PC-3 (cell line): ENCODE measurements around the gene CSNK1A1.

Experiments
- EZH2 ChIP-seq: fragments of 300-600 bp; sonication (generic); IDR thresholded peaks from one replicate; pipeline ENCODE4 v1.6.1; 2017; ENCODE audit warnings: antibody characterized with exemption, mild to moderate bottlenecking, low read length; ENCODE audit not compliant: unreplicated experiment
- EZH2phosphoT487 ChIP-seq: fragments of 300-600 bp; sonication (generic); IDR thresholded peaks from 2 replicates; pipeline ENCODE4 v1.6.1; 2018; ENCODE audit warnings: mild to moderate bottlenecking, antibody characterized with exemption, low read length, borderline replicate concordance
- TF ChIP-seq, protein P1 (sequence below): fragments of 300-600 bp; sonication (generic); conservative IDR thresholded peaks from 2 replicates; pipeline ENCODE4 v1.5.1; 2017; ENCODE audit warnings: antibody characterized with exemption, low read depth, mild to moderate bottlenecking, low read length

DNA sequence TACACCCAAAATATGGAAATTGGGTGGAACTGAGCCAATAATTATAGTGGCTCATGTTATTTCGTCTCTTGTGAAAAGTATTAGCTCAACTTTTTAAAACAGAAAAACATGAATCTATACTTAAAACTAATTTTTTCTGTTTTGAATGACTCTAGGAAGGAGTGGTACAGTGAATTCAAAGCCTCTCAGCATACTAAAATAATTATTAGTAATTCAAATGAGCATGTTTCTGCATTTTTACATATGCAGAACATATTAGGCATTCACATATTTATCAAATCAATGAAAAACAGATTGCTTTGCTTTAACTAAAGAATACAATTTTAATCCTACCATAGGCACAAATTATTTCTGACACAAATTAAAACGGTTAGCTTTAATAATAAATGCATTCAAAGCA is 54.3 kb downstream of the CSNK1A1 start:
- TF ChIP-seq, protein P1, sequence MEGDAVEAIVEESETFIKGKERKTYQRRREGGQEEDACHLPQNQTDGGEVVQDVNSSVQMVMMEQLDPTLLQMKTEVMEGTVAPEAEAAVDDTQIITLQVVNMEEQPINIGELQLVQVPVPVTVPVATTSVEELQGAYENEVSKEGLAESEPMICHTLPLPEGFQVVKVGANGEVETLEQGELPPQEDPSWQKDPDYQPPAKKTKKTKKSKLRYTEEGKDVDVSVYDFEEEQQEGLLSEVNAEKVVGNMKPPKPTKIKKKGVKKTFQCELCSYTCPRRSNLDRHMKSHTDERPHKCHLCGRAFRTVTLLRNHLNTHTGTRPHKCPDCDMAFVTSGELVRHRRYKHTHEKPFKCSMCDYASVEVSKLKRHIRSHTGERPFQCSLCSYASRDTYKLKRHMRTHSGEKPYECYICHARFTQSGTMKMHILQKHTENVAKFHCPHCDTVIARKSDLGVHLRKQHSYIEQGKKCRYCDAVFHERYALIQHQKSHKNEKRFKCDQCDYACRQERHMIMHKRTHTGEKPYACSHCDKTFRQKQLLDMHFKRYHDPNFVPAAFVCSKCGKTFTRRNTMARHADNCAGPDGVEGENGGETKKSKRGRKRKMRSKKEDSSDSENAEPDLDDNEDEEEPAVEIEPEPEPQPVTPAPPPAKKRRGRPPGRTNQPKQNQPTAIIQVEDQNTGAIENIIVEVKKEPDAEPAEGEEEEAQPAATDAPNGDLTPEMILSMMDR, result no peak
- TF ChIP-seq EZH2, result no peak
- no peak for TF ChIP-seq EZH2phosphoT487
